DMS53 treated with DMSO at 0.1 percent for 48 hours (cell line): ENCODE results near the gene FFAR1.
"Not testable (repeated sequence)": the region's sequence is repeated elsewhere in the genome, so short reads cannot be mapped to it uniquely, and the experiment has no call there.

Experiments
- DNase-seq: peaks from one replicate; lab custom pipeline; 2025; ENCODE audit not compliant: unreplicated experiment; lab: John Stamatoyannopoulos, UW

The FFAR1 gene

GRCh38 chr19:35359395-35359794 lies 11.7 kb downstream of the FFAR1 start:
- not testable (repeated sequence) for DNase-seq

- DNase-seq = not testable (repeated sequence)
Observed at GRCh38 chr19:35360081-35360480, 12.4 kb downstream of the FFAR1 start.

DNA sequence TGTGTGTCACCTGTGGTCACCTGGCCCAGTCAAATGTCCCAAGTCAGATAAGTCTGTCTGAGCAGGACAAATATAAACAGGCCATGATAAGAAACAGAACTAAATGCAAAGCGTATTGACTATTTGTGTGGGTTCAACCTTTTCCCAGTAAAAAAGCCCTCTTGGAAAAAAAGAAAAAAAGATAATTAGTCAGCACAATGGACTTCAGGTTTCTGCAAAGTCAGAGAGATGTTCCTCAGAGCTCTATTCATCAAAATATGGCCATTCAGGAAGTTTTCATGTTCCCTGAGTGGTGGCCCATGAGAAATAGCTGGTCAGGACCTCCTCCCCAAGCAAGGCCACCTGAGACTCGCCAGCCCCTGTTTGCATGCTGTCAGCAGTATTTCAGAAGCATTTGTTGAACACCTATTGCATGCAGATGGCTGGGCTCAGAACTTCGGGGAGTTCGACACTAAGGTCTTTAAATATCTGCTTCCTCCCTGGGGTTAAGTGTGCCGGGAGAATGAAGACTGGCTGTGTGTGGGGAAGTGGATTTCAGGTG lies 13.2 kb downstream of the FFAR1 start:
- DNase-seq = no peak

- no peak for DNase-seq
Observed at GRCh38 chr19:35362261-35363000, 14.7 kb downstream of the FFAR1 start.

- no peak for DNase-seq
Observed at GRCh38 chr19:35363001-35363590, 15.4 kb downstream of the FFAR1 start.

GRCh38 chr19:35363711-35364425 lies 16.2 kb downstream of the FFAR1 start:
- DNase-seq = no peak

DNA sequence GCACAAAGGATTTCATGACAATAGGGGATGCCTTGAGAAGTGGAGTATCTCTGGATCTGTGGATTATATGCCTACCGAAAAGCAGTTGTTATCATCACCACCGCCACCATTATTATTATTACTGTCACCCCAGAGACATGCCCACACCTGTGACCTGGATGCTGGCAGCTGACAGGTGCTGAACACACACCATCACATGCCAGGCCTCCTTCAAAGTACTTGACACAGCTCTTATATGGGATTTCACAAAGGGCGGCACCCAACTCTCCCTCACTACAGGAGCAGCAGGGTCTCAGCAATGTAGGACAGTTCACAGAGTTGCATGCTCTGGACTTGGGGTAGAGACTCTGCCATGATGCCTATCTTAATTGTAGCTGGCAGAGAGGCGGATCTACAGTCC lies 17.6 kb downstream of the FFAR1 start:
- DNase-seq = no peak

GRCh38 chr19:35368378-35368777 lies 20.7 kb downstream of the FFAR1 start:
- no peak for DNase-seq

GRCh38 chr19:35369522-35369921 lies 21.8 kb downstream of the FFAR1 start:
- DNase-seq = no peak

DNA sequence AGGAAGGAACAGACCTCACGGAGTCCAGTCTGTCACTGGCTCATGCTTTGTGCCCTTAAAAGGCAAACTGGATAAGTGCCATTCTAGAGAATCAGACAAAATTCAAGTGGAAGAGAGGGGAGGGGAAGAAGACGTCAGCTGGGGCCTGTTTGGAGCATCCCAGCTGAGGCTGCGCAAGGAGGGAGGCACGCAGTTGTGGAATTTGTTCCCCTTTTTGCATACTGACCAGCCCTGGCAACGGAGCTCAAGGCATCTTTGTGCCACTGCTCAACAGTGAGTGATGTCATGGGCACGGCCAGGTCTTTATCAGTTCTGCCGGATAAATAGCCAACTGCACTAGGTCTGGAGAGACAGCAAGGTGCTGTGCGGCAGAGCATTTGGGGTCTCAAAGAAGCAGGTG lies 23.0 kb downstream of the FFAR1 start, which contains the start of gene GPR42:
Gene GPR42, plus strand, starts transcription at position 347 of the 400 bp plus-strand sequence. CDS start 292 bp downstream, outside the sequence.
- DNase-seq = no peak

GRCh38 chr19:35373492-35373891 lies 25.8 kb downstream of the FFAR1 start:
- no peak for DNase-seq

DNA sequence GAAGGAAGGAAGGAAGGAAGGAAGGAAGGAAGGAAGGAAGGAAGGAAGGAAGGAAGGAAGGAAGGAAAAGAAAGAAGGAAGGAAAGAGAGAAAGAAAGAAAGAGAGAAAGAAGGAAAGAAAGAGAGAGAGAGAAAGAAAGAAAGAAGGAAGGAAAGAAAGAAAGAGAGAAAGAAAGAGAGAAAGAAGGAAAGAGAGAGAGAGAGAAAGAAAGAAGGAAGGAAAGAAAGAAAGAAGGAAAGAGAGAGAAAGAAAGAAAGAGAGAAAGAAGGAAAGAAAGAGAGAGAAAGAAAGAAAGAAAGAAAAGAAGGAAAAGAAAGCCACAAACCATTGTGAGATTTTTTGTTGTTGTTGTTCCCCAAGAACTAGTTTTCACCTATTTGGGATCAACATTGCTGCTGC lies 26.3 kb downstream of the FFAR1 start:
- DNase-seq = not testable (repeated sequence)

DNA sequence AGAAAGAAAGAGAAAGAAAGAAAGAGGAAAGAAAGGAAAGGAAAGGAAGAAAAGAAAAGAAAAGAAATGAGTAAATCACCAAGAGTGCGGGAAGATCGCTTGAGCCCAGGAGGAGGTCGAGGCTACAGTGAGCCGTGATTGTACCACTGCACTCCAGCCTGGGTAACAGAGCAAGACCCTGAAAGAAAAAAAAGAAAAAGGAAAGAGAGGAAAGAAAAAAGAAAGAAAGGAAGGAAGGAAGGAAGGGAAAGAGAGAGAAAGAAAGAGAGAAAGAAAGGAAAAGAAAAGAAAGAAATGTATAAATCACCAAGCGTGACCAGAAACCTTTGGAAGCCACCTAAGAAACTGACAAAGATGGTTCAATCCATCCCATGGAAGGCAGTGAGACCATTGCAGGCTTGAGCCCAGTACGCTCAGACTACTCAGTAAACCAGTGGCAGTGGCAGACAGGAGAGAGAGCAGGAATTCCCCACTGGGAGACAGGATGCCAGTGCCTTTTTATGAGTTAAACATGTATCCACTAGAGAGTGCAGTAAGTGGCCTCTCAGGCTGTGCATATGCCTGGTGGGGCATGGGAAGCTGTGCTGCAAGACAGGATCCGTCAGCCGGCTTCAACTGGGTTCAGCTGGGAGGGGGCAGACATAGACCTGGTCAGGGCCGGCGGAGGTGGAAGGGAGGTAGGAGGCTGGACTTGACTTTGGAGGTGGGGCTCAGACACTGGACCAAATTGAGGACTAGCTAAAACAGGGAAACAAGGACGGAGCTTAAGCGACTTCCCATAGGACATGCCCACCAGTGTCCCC lies 28.0 kb downstream of the FFAR1 start:
- no peak for DNase-seq

- DNase-seq = no peak
Observed at GRCh38 chr19:35377656-35378055, 30.0 kb downstream of the FFAR1 start.

GRCh38 chr19:35378356-35378755 lies 30.7 kb downstream of the FFAR1 start:
- DNase-seq = no peak

DNA sequence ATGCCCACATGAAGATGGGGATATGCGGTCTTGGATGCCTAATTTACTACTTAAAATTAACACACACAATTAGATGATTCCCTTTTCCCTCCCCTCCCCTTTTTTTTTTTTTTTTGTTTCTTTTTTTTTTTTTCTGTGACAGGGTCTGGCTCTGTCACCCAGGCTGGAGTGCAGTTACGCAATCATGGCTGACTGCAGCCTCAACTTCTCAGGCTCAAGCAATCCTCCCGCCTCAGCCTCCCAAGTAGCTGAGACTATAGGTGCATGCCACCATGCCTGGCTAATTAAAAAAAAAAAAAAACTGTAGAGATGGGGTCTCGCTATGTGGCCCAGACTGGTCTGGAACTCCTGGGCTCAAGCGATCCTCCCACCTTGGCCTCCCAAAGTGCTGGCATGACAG lies 31.8 kb downstream of the FFAR1 start:
- not testable (repeated sequence) for DNase-seq

DNA sequence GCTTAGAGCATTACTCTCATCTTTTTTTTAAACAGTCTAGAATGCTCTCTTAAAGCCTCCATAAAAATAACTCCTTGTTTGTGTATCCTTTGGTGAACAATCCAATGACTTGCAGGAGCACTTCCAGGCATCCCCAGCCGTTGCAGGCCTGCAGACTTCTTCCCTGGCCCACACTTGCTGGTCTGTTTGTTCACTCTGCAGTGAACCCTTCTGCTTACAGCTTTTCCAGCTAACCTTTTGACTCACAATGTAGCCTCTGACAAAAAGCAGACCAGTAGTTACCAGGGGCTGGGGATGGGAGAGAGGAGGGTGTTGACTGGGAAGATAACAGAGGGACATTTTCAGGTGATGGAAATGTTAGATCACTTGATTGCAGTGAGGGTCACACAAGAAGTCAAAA lies 32.3 kb downstream of the FFAR1 start:
- no peak for DNase-seq

DNA sequence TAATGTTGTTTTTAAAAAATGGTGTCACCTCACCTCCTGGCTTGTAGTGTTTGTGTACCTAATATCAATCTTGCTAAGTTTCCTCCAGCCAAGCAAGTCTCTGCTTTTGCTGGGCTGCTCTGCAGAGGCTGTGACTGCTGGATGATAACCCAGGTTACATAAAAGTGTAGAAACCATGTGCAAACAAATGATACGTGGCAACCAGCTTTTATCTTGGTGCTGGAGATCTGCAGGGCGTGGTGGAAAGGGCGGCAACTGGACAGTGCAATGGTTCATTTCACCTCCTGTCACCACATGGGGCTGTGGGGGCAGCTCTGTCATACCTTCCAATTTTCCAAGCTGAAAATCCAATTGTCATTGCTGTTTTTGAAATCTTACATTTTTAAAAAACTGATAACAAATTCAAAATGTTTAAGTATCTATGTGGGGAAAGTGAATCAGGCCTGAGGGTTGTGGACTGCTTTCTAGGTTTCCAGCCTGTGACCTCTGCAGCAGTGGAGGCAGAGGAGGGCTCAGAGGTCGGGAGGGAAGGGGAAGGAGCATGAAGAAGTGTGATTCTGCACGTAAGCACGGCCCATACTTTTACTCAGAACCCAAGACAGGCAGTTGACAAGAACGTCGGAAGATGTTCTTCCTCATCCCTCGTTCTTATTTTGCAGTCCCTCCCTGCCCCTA lies 32.9 kb downstream of the FFAR1 start:
- no peak for DNase-seq

- no peak for DNase-seq
Observed at GRCh38 chr19:35381318-35381717, 33.6 kb downstream of the FFAR1 start.

- no peak for DNase-seq
Observed at GRCh38 chr19:35381926-35382325, 34.2 kb downstream of the FFAR1 start.
